K562 (cell line): ENCODE results near the gene ACAP3. TPM values are rescaled to one million over a fixed set of nuclear protein-coding genes. Genes with fewer than 3 reads are reported as not detected.

Experiments used
- EGR1 ChIP-seq: fragments of 450-650 bp; conservative IDR thresholded peaks from 2 replicates; pipeline ENCODE4 v1.6.1; 2017; ENCODE audit warnings: mild to moderate bottlenecking
- ERF ChIP-seq: fragments of 450-650 bp; formaldehyde crosslinking; IDR thresholded peaks from 2 replicates; pipeline ENCODE4 v1.4.0; 2020; ENCODE audit warnings: mild to moderate bottlenecking, mixed read lengths
- FOXA3 ChIP-seq, 2 experiments: fragments of 450-650 bp in 1 of 2; sonication (generic) in 1 of 2; formaldehyde crosslinking; IDR thresholded peaks in 1 of 2; conservative IDR thresholded peaks in 1 of 2; 2 replicates each; pipeline versions ENCODE4 v1.4.0 to v1.8.0; 2020 to 2022; ENCODE audit warnings: mild to moderate bottlenecking in 2 of 2, missing genetic modification reagents in 1 of 2
- GTF2B ChIP-seq: IDR thresholded peaks from 2 replicates; pipeline ENCODE4 v1.6.1; 2011; ENCODE audit not compliant: insufficient read length; ENCODE audit errors: extremely low read depth
- HMGXB4 ChIP-seq: sonication (generic); formaldehyde crosslinking; IDR thresholded peaks from 2 replicates; pipeline ENCODE4 v1.8.1; 2023; ENCODE audit warnings: mild to moderate bottlenecking, missing genetic modification reagents
- JUN ChIP-seq, 2 experiments: sonication (generic) in 1 of 2; formaldehyde crosslinking in 1 of 2; IDR thresholded peaks; 2 replicates each; pipeline versions ENCODE4 v1.6.1 to v1.8.0; 2012 to 2022; ENCODE audit warnings: borderline replicate concordance in 2 of 2, mild to moderate bottlenecking in 2 of 2, improper control_type of control experiment in 1 of 2, low read depth in 1 of 2, low read length in 1 of 2, missing genetic modification reagents in 1 of 2
- KDM4B ChIP-seq, 2 experiments: fragments of 450-650 bp in 1 of 2; sonication (generic) in 1 of 2; IDR thresholded peaks; 2 replicates each; pipeline ENCODE4 v1.6.1; 2016 to 2017; ENCODE audit warnings: borderline replicate concordance in 2 of 2, antibody characterized with exemption in 1 of 2, low read depth in 1 of 2, mild to moderate bottlenecking in 1 of 2
- MXD1 ChIP-seq: fragments of 250-450 bp; sonication (Bioruptor Pico); IDR thresholded peaks from 2 replicates; pipeline ENCODE4 v1.8.0; 2021; ENCODE audit warnings: borderline replicate concordance, mild to moderate bottlenecking, moderate library complexity; ENCODE audit not compliant: poor library complexity, severe bottlenecking
- NEUROD1 ChIP-seq: fragments of 150-350 bp; IDR thresholded peaks from 2 replicates; pipeline ENCODE4 v1.6.1; 2014; ENCODE audit warnings: borderline replicate concordance, low read length, low read depth; ENCODE audit not compliant: partially characterized antibody
- NR2F6 ChIP-seq: fragments of 450-650 bp; formaldehyde crosslinking; IDR thresholded peaks from 2 replicates; pipeline ENCODE4 v1.4.0; 2020; ENCODE audit warnings: mild to moderate bottlenecking
- NR3C1 ChIP-seq: sonication (generic); formaldehyde crosslinking; IDR thresholded peaks from 2 replicates; pipeline ENCODE4 v1.8.1; 2022; ENCODE audit warnings: missing genetic modification reagents
- PRPF4 ChIP-seq: fragments of 200-400 bp; formaldehyde crosslinking; IDR thresholded peaks from one replicate; pipeline ENCODE4 v1.6.1; 2017; ENCODE audit warnings: low read length, low read depth, mild to moderate bottlenecking; ENCODE audit not compliant: insufficient read depth, poor library complexity, severe bottlenecking
- RBBP5 ChIP-seq: fragments of 200-600 bp; sonication (generic); IDR thresholded peaks from 2 replicates; pipeline ENCODE4 v1.6.1; 2012; ENCODE audit warnings: borderline replicate concordance, mild to moderate bottlenecking, low read length, control low read depth, inconsistent platforms; ENCODE audit not compliant: insufficient read depth, poor library complexity, severe bottlenecking
- SRSF7 ChIP-seq: fragments of 200-400 bp; formaldehyde crosslinking; optimal IDR thresholded peaks from 2 replicates; pipeline ENCODE3; 2017; ENCODE audit warnings: mild to moderate bottlenecking, low read depth, low read length
- TARDBP ChIP-seq: fragments of 450-650 bp; IDR thresholded peaks from 2 replicates; pipeline ENCODE4 v1.6.1; 2016
- TCF7 ChIP-seq: sonication (generic); IDR thresholded peaks from 2 replicates; pipeline ENCODE4 v1.6.1; 2016; ENCODE audit warnings: antibody characterized with exemption, borderline replicate concordance
- ZBTB17 ChIP-seq: fragments of 450-650 bp; formaldehyde crosslinking; IDR thresholded peaks from 2 replicates; pipeline ENCODE4 v1.4.0; 2020; ENCODE audit warnings: mild to moderate bottlenecking
- ZBTB9 ChIP-seq: fragments of 450-650 bp; formaldehyde crosslinking; IDR thresholded peaks from 2 replicates; pipeline ENCODE4 v1.4.0; 2020; ENCODE audit warnings: mild to moderate bottlenecking, moderate library complexity
- ZC3H4 ChIP-seq: sonication (generic); formaldehyde crosslinking; IDR thresholded peaks from 2 replicates; pipeline ENCODE4 v1.9.0; 2021; ENCODE audit warnings: missing genetic modification reagents, borderline replicate concordance
- ZNF583 ChIP-seq: fragments of 250-450 bp; sonication (Bioruptor Pico); IDR thresholded peaks from 2 replicates; pipeline ENCODE4 v1.4.0; 2020
- polyA plus RNA-seq, 8 experiments: library from polyadenylated mRNA; depleted of rRNA in 4 of 8; stranded (reverse) in 5 of 8; unstranded in 3 of 8; fragments of >200 nt; fragmentation: Nextera tagmentation in 2 of 8; fragmentation: Illumina TruSeq in 1 of 8; extraction: Ambion mirVana in 2 of 8; extraction: Trizol in 1 of 8; gene quantifications; 2 replicates each; pipeline versions ENCODE4 v1.2.1 to v1.2.3, GENCODE V29; 2011 to 2014; ENCODE audit warnings: inconsistent platforms in 1 of 8, missing spikeins in 1 of 8
- total RNA-seq, 7 experiments: library from RNA; depleted of rRNA in 6 of 7; stranded (reverse); fragments of >200 nt in 6 of 7; fragmentation: Illumina TruSeq in 2 of 7; extraction: Trizol in 2 of 7; gene quantifications; 2 replicates each; pipeline versions ENCODE4 v1.2.1 to v1.2.3, GENCODE V29; 2011 to 2021; ENCODE audit warnings: low replicate concordance in 1 of 7

ACAP3 gene
- total and polyA plus RNA-seq, 9 of the 15 experiments (the other 6 are each of a cell fraction or from before 2014, with no cell fraction given), result 0.01 to 49.0 (median 12.0) TPM

- TF ChIP-seq JUN (IDR thresholded peaks at IDR 0.05; ENCODE audit: borderline replicate concordance, low read depth, low read length), result no peak
- peak; percentile 18; the same call in 1 of the 2 replicates for TF ChIP-seq JUN (CRISPR knock-in tag; IDR thresholded peaks at IDR 0.05; ENCODE audit: borderline replicate concordance)
- TF ChIP-seq EGR1, result peak; percentile 77
- peak; percentile 6 for TF ChIP-seq PRPF4
- peak; percentile 29 for TF ChIP-seq RBBP5
- peak; percentile 69 for TF ChIP-seq MXD1 (CRISPR knock-in tag)
- TF ChIP-seq ZC3H4, result peak; percentile 43; the same call in 1 of the 2 replicates
- no peak for TF ChIP-seq NR2F6
- peak; percentile 65; the same call in 1 of the 2 replicates for TF ChIP-seq ZBTB9 (CRISPR knock-in tag)
- TF ChIP-seq SRSF7, result peak; percentile 24
- no peak for TF ChIP-seq GTF2B
- TF ChIP-seq NR3C1 (CRISPR knock-in tag), result no peak
- 0 out of 4 replicates have a peak, but pooled peaks of 1 of the 2 experiments have one; percentile 5 for TF ChIP-seq KDM4B (IDR thresholded peaks at IDR 0.05; ENCODE audit: borderline replicate concordance in 2 of 2, low read depth in 1 of 2)
- TF ChIP-seq ZNF583 (CRISPR knock-in tag), result 0 out of 2 replicates have a peak, but pooled peaks have one; percentile 36
- TF ChIP-seq TARDBP, result 0 out of 2 replicates have a peak, but pooled peaks have one; percentile 15
- TF ChIP-seq HMGXB4 (CRISPR knock-in tag), result 0 out of 2 replicates have a peak, but pooled peaks have one; percentile 17
- TF ChIP-seq FOXA3 (CRISPR knock-in tag; conservative IDR thresholded peaks at IDR 0.05 in 1 of 2, IDR thresholded peaks at IDR 0.05 in 1 of 2), result peak in 1 of 2 experiments; percentile 63; a peak in 2 of 4 replicates
- no peak; the same call in 1 of the 2 replicates for TF ChIP-seq TCF7
- TF ChIP-seq NEUROD1, result peak; percentile 7
- TF ChIP-seq ERF, result 0 out of 2 replicates have a peak, but pooled peaks have one; percentile 18
- TF ChIP-seq ZBTB17, result peak; percentile 41; the same call in 1 of the 2 replicates
Measured at GRCh38 chr1:1308756-1309250, 1.1 kb upstream of the ACAP3 start (continued).
